GM23338 (cell line): Measurements from ENCODE around the gene MYO18B. TPM values are rescaled to one million over a fixed set of nuclear protein-coding genes. Genes with fewer than 3 reads are reported as not detected.

Experiments used
- ATAC-seq: fragments of 200-7000 bp; cut with Tn5 transposase; 3 replicates; pipeline ENCODE4 v1.9.1; 2020
- DNase-seq: peaks from one replicate; pipeline ENCODE4 v3.0.0-alpha.2; 2015; ENCODE audit warnings: low spot score
- H2AFZ ChIP-seq: fragments of 200-600 bp; sonication (generic); 2 replicates; pipeline ENCODE4 v1.8.0; 2016; ENCODE audit warnings: antibody characterized with exemption, mild to moderate bottlenecking, moderate library complexity
- H3F3A ChIP-seq: fragments of 200-600 bp; sonication (generic); replicated peaks from 2 replicates; pipeline ENCODE4 v1.8.0; 2017; ENCODE audit warnings: antibody characterized with exemption, mixed run types, low read depth
- H3K27ac ChIP-seq: fragments of 200-600 bp; sonication (generic); 2 replicates; pipeline ENCODE4 v1.6.1; 2016; ENCODE audit warnings: low read depth
- H3K27me3 ChIP-seq: fragments of 200-600 bp; sonication (generic); 2 replicates; pipeline ENCODE4 v1.8.0; 2016; ENCODE audit warnings: mild to moderate bottlenecking, mixed run types, moderate library complexity; ENCODE audit not compliant: insufficient read depth
- H3K36me3 ChIP-seq: fragments of 200-600 bp; sonication (generic); 2 replicates; pipeline ENCODE4 v1.8.0; 2016; ENCODE audit warnings: mild to moderate bottlenecking; ENCODE audit not compliant: insufficient read depth
- H3K4me1 ChIP-seq: fragments of 200-600 bp; sonication (generic); 2 replicates; pipeline ENCODE4 v1.8.0; 2016; ENCODE audit warnings: mild to moderate bottlenecking, moderate library complexity; ENCODE audit not compliant: insufficient read depth
- H3K4me2 ChIP-seq: fragments of 200-600 bp; sonication (generic); 2 replicates; pipeline ENCODE4 v1.7.1; 2017; ENCODE audit warnings: mixed run types
- H3K4me3 ChIP-seq: fragments of 200-600 bp; sonication (generic); 2 replicates; pipeline ENCODE4 v1.6.1; 2016; ENCODE audit warnings: mixed run types
- H3K79me2 ChIP-seq: fragments of 200-600 bp; sonication (generic); replicated peaks from 2 replicates; pipeline ENCODE4 v1.8.0; 2017; ENCODE audit warnings: mild to moderate bottlenecking; ENCODE audit not compliant: insufficient read depth
- H3K9me2 ChIP-seq: fragments of 200-600 bp; sonication (generic); 2 replicates; pipeline ENCODE4 v1.8.0; 2017; ENCODE audit not compliant: insufficient read depth
- H4K20me1 ChIP-seq: fragments of 200-600 bp; sonication (generic); replicated peaks from 2 replicates; pipeline ENCODE4 v1.8.0; 2017; ENCODE audit warnings: mild to moderate bottlenecking; ENCODE audit not compliant: insufficient read depth
- H3K27ac Mint-ChIP-seq: 2 replicates; pipeline ENCODE4 v1.8.0; 2020; ENCODE audit warnings: inconsistent platforms, mild to moderate bottlenecking, moderate library complexity, mixed read lengths
- H3K27me3 Mint-ChIP-seq: 3 replicates; pipeline ENCODE4 v1.8.0; 2022; ENCODE audit warnings: low read depth, mild to moderate bottlenecking, moderate library complexity, mixed read lengths, inconsistent platforms; ENCODE audit not compliant: insufficient read depth, poor library complexity
- H3K36me3 Mint-ChIP-seq: 3 replicates; pipeline ENCODE4 v1.8.0; 2021; ENCODE audit warnings: low read depth, mild to moderate bottlenecking, inconsistent platforms, moderate library complexity, mixed read lengths
- H3K4me1 Mint-ChIP-seq: 3 replicates; pipeline ENCODE4 v1.8.0; 2020; ENCODE audit warnings: mild to moderate bottlenecking, inconsistent platforms, mixed read lengths
- H3K4me3 Mint-ChIP-seq: 3 replicates; pipeline ENCODE4 v1.8.0; 2021; ENCODE audit warnings: moderate library complexity, mild to moderate bottlenecking, inconsistent platforms, mixed read lengths
- H3K9me3 Mint-ChIP-seq: 3 replicates; pipeline ENCODE4 v1.8.0; 2020; ENCODE audit warnings: moderate library complexity, mild to moderate bottlenecking, inconsistent platforms, mixed read lengths
- CREB1 ChIP-seq: fragments of 250-450 bp; sonication (Bioruptor Pico); IDR thresholded peaks from 2 replicates; pipeline ENCODE4 v1.5.0; 2020; ENCODE audit warnings: low read depth, mild to moderate bottlenecking, moderate library complexity
- CTCF ChIP-seq, 2 experiments: fragments of 200-600 bp in 1 of 2; sonication (generic) in 1 of 2; conservative IDR thresholded peaks; 2 replicates each; pipeline versions ENCODE4 v1.5.1 to v1.6.1; 2016 to 2017; ENCODE audit warnings: antibody characterized with exemption in 2 of 2, low read depth in 2 of 2, mild to moderate bottlenecking in 2 of 2, moderate library complexity in 1 of 2
- ETS1 ChIP-seq: IDR thresholded peaks from 2 replicates; pipeline ENCODE4 v1.6.1; 2016; ENCODE audit warnings: antibody characterized with exemption
- EZH2 ChIP-seq: fragments of 200-600 bp; sonication (generic); IDR thresholded peaks from one replicate; pipeline ENCODE4 v1.8.0; 2017; ENCODE audit warnings: antibody characterized with exemption, mild to moderate bottlenecking, low read depth; ENCODE audit not compliant: unreplicated experiment
- JUNB ChIP-seq: IDR thresholded peaks from one replicate; pipeline ENCODE4 v1.6.1; 2016; ENCODE audit warnings: antibody characterized with exemption; ENCODE audit not compliant: unreplicated experiment
- NANOG ChIP-seq: IDR thresholded peaks from 2 replicates; pipeline ENCODE4 v1.6.1; 2016; ENCODE audit warnings: antibody characterized with exemption, borderline replicate concordance
- REST ChIP-seq: IDR thresholded peaks from one replicate; pipeline ENCODE4 v1.6.1; 2018; ENCODE audit warnings: antibody characterized with exemption; ENCODE audit not compliant: unreplicated experiment
- STAT1 ChIP-seq: IDR thresholded peaks from one replicate; pipeline ENCODE4 v1.6.1; 2016; ENCODE audit warnings: antibody characterized with exemption; ENCODE audit not compliant: unreplicated experiment
- ZNF331 ChIP-seq: fragments of 250-450 bp; sonication (Bioruptor Pico); IDR thresholded peaks from 2 replicates; pipeline ENCODE4 v1.5.0; 2020; ENCODE audit warnings: low read depth, mild to moderate bottlenecking, moderate library complexity
- polyA plus RNA-seq: library from polyadenylated mRNA; unstranded; fragments of >200 nt; fragmentation: Nextera tagmentation; extraction: Ambion mirVana; gene quantifications from 2 replicates; pipeline ENCODE4 v1.2.1, GENCODE V29; 2016
- total RNA-seq: library from RNA; depleted of rRNA; stranded (reverse); fragments of >200 nt; shearing (Covaris generic); gene quantifications from 2 replicates; pipeline ENCODE4 v1.2.3, GENCODE V29; 2014

The MYO18B gene
- total and polyA plus RNA-seq, 2 experiments from 2014 or later = 0.36 to 0.45 TPM

GRCh38 chr22:25823276-25823675, 81.3 kb downstream of the MYO18B start:
- Histone ChIP-seq H3K36me3 (no peaks in the 10 kb centered on the region), H3K4me1 (no peaks in the 10 kb centered on the region), H2AFZ (no peak overlapping the region), H3K27me3 (no peaks in the 10 kb centered on the region), H3K9me2 (0 out of 2 replicates have a peak, but pooled peaks cover 4% of the 10 kb centered on the region), H3K4me2 (no peak overlapping the region), H3F3A (no peaks in the 10 kb centered on the region), H4K20me1 (no peaks in the 10 kb centered on the region), H3K4me3 (no peak overlapping the region), H3K27ac (no peak overlapping the region), H3K79me2 (no peaks in the 10 kb centered on the region)
- DNase-seq = no peak
- H3K9me3 Mint-ChIP-seq = peaks cover 25% of the 10 kb centered on the region
- H3K4me1 Mint-ChIP-seq = no peaks in the 10 kb centered on the region
- H3K27ac Mint-ChIP-seq = no peak overlapping the region
- peaks cover 9% of the 10 kb centered on the region for H3K27me3 Mint-ChIP-seq
- no peak for TF ChIP-seq CREB1 (CRISPR knock-in tag)
- TF ChIP-seq JUNB = no peak
- TF ChIP-seq REST = no peak
- no peak for TF ChIP-seq EZH2
- no peak for TF ChIP-seq STAT1
- no peak for TF ChIP-seq CTCF (conservative IDR thresholded peaks at IDR 0.05; ENCODE audit: low read depth in 2 of 2)
- TF ChIP-seq NANOG = no peak
- no peak for TF ChIP-seq ZNF331 (CRISPR knock-in tag)
- TF ChIP-seq ETS1 = no peak
- H3K4me3 Mint-ChIP-seq = no peak overlapping the region
- no peak for ATAC-seq
- peaks cover 6% of the 10 kb centered on the region; the same call in 1 of the 3 replicates for H3K36me3 Mint-ChIP-seq
